ENCODE measurements around the gene ZNF740. TPM values are rescaled to one million over a fixed set of nuclear protein-coding genes. Genes with fewer than 3 reads are reported as not detected.

The ZNF740 gene
- total and polyA plus RNA-seq, 2 of the 8 experiments (the other 6 are each of a cell fraction or from before 2014, with no cell fraction given) = 8.2 to 40.0 TPM

DNA sequence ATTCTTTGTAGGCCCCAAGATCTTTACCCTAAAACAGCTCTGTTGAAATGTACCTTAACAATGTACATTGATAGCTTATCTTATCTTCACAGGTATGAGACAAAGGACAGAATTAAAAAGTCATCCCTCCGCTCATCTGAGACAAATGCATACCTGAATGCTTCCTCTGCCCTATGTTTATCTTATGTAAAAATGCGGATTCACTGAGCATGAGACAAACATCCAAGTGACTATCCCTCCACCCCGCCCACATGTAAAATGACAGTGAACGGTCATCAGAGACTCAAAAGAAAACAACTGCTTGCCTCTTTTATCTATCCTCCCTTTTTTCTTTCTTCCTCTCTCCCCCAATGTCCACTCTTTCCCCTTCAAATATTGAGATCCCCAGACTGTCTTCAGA is 37.2 kb upstream of the ZNF740 start:
- Histone ChIP-seq H3K4me1 (replicated peaks in 1 of 4; ENCODE audit: control insufficient read depth in 3 of 4, insufficient read depth in 4 of 4, low read length in 3 of 4) (no peaks in the 10 kb centered on the region), H4K20me1 (replicated peaks in 1 of 2; ENCODE audit: control insufficient read depth in 1 of 2, insufficient read depth in 2 of 2, low read length in 2 of 2) (no peaks in the 10 kb centered on the region), H3K56ac (replicated peaks; ENCODE audit: insufficient read length, low read depth, low read length) (no peak overlapping the region), H3K36me3 (ENCODE audit: control insufficient read depth in 2 of 4, insufficient read depth in 4 of 4, low read length in 3 of 4) (no peaks in the 10 kb centered on the region), H2BK20ac (ENCODE audit: low read length) (no peak overlapping the region), H2BK15ac (ENCODE audit: low read length) (no peak overlapping the region), H4K91ac (replicated peaks; ENCODE audit: insufficient read length, low read length) (no peak overlapping the region), H3K18ac (ENCODE audit: extremely low read depth, low read length) (no peak overlapping the region), H4K8ac (ENCODE audit: extremely low read depth, insufficient read depth, low read length) (no peak overlapping the region), H2AK5ac (ENCODE audit: low read depth, low read length) (no peak overlapping the region), H3K14ac (ENCODE audit: insufficient read length) (no peak overlapping the region), H3K9ac (replicated peaks in 1 of 4; ENCODE audit: extremely low read depth in 1 of 4, low read depth in 3 of 4, low read length in 3 of 4) (no peak overlapping the region), H3K27ac (ENCODE audit: low read depth, low read length) (no peak overlapping the region), H3K9me3 (ENCODE audit: insufficient read depth in 2 of 2, low read depth in 1 of 2, low read length in 1 of 2) (peaks cover 11 to 14% of the 10 kb centered on the region in 2 experiments), H2BK120ac (replicated peaks; ENCODE audit: low read depth, low read length) (no peak overlapping the region), H2BK12ac (ENCODE audit: low read depth, low read length) (no peak overlapping the region), H3K27me3 (replicated peaks in 1 of 4; ENCODE audit: control insufficient read depth in 3 of 4, extremely low read depth in 1 of 4, insufficient read depth in 3 of 4, low read length in 3 of 4) (no peaks in the 10 kb centered on the region), H3K79me2 (ENCODE audit: control insufficient read depth in 1 of 2, insufficient read depth in 2 of 2, low read length in 2 of 2) (no peaks in the 10 kb centered on the region), H3K23ac (ENCODE audit: insufficient read length) (no peak overlapping the region), H2BK5ac (ENCODE audit: low read depth, low read length) (no peak overlapping the region), H2AFZ (ENCODE audit: low read length) (no peak overlapping the region), H3K23me2 (ENCODE audit: low read depth, low read length) (no peaks in the 10 kb centered on the region), H3K4ac (replicated peaks; ENCODE audit: insufficient read length, low read depth, low read length) (no peak overlapping the region), H4K5ac (ENCODE audit: insufficient read length, low read depth, low read length) (no peak overlapping the region), H3K4me2 (ENCODE audit: insufficient read depth in 1 of 2, low read depth in 2 of 2, low read length in 2 of 2) (no peak overlapping the region), H3K79me1 (ENCODE audit: low read depth, low read length) (no peaks in the 10 kb centered on the region), H3K4me3 (ENCODE audit: extremely low read depth in 1 of 4, insufficient read depth in 2 of 4, low read depth in 3 of 4, low read length in 4 of 4) (no peak overlapping the region)
- POLR2A ChIA-PET (ENCODE audit: partially characterized antibody) = interaction anchor here (0.9 kb wide), 1 partner anchor 146 kb away, joined by 3 read pairs; no protein-coding TSS in a partner anchor
- DNase-seq (ENCODE audit: low read depth in 1 of 2, low spot score in 2 of 2) (no peak), FAIRE-seq (no peak)
- 81% methylated on average over 4 of the region's 4 CpGs; no CpG with 5 or more reads in 1 of the 2 experiments for WGBS, 2 experiments (ENCODE audit: extremely low coverage in 1 of 2, insufficient coverage in 1 of 2, insufficient read length in 1 of 2, insufficient replicate concordance in 2 of 2, low coverage in 1 of 2, low lambda C conversion rate in 2 of 2, missing lambda C conversion rate in 1 of 2)
- CTCF ChIA-PET (ENCODE audit: partially characterized antibody) = interaction anchor here (0.7 to 0.9 kb wide), 2 partner anchors 16 to 80 kb away, joined by 3 read pairs; no protein-coding TSS in a partner anchor
- TF ChIP-seq CTBP2 (IDR thresholded peaks at IDR 0.05; ENCODE audit: borderline replicate concordance, insufficient read depth, insufficient read length, low read length) (no peak), FOSL1 (IDR thresholded peaks at IDR 0.05; ENCODE audit: insufficient read depth, low read depth, low read length) (no peak), SP4 (IDR thresholded peaks at IDR 0.05; ENCODE audit: low read length) (no peak), SIRT6 (IDR thresholded peaks at IDR 0.05; ENCODE audit: low read length) (no peak)
